ENCODE results near the gene SHANK2. TPM values are rescaled to one million over a fixed set of nuclear protein-coding genes. Genes with fewer than 3 reads are reported as not detected.
A peak's percentile ranks its signal among the peaks of the same experiment; 100 is the strongest.

SHANK2 gene
- total RNA-seq, 3 donors from 2014 or later, result 25.8 to 58.0 (median 38.7) TPM

DNA sequence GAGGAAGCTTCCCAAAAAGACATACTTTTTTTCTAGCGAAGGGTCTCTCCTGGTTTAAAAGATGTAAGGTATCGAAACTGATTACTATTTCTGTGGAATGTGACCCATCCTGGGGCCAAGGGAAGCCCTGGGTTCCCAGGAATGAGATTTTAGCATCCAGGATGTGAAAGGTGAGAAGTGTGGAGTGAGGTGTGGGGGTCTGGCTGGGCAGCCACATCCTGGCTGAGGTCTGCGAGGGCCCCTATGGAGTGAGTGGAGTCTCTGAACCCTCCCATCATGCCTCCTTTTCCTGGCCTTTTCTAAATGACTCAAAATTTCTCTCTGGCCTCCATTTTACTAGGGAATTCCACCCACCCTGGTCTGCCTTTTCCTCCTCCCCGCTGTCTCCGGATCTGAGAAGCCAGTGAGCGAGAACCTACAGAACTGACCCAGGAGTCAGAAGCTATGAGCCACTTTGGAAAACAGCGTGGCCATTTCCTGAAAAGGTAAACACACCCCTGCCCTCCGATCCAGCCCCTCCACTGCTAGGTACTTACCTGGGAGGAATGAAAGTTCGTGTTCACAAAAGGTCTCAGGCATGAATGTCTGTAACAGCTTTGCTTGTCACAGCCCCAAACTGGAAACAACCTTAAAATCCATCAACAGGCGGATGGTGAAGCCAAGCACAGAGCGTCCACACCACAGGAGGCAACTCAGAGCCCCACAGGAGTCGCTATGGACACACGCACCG, 27.7 kb upstream of the SHANK2 start:
- Histone ChIP-seq H3K4me1 (ENCODE audit: low read depth) (peaks cover 17% of the 10 kb centered on the region), H3K4me3 (no peak overlapping the region), H3K9me3 (no peaks in the 10 kb centered on the region), H3K36me3 (ENCODE audit: low read depth) (no peaks in the 10 kb centered on the region)
- no peak for DNase-seq
- ATAC-seq, result no peak
- TF ChIP-seq CTCF (IDR thresholded peaks at IDR 0.05), result no peak
- intact Hi-C loops (cut with DNase I, micrococcal nuclease), result no loop called here

GRCh38 chr11:71272161-71272560, 19.8 kb upstream of the SHANK2 start:
- no peak for TF ChIP-seq CTCF (IDR thresholded peaks at IDR 0.05)
- no peak overlapping the region for H3K4me3 ChIP-seq
- ATAC-seq (no peak), DNase-seq (no peak)
- H3K4me1 ChIP-seq (ENCODE audit: low read depth), result peaks cover 8% of the 10 kb centered on the region
- no peaks in the 10 kb centered on the region for H3K36me3 ChIP-seq (ENCODE audit: low read depth)
- H3K9me3 ChIP-seq, result peaks cover 6% of the 10 kb centered on the region
- intact Hi-C loops (cut with DNase I, micrococcal nuclease), result no loop called here

DNA sequence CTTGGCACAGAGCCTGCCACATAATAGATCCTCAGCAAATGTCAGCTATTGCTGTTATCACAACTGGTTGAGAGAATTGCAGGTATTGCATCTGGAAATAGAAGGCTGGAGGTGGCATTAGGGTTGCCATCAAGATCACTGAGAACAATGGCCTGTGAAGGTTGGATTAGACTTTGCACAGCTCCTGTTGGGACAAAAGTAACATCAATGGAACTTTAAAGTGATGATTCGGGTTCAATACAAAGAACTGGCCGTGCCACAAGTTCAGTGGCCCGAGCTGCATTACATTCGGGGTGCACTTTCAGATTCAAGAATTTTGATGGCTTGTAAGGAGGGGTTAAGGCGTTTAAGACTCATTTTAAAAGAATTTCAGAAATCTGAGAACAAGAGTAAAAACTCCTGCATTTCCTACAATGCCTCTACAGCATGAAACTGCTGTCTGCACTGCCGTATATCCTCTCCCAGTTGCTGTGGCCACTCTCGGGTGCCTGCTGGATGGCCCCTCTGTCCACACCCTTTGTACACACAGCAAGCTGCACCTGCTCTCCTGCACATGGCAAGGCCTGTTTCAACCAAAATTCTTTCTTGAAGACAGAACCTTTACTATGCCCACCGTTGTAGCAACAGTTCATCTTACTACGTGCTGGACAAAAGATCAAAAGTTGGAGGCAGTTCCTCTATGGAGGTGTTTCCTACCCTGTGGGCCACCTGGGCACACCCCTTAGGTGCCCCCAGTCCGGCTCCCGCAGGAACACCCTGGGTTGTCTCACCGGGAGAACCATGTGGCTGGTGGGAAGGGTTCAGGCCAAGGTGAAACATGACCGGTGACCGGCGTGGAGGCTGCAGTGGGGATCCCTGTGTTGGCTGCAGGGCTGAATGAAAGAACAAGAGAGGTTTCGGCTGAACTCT, 17.5 kb upstream of the SHANK2 start:
- TF ChIP-seq CTCF (IDR thresholded peaks at IDR 0.05), result no peak
- H3K4me1 ChIP-seq (ENCODE audit: low read depth), result peaks cover 13% of the 10 kb centered on the region
- H3K9me3 ChIP-seq, result peaks cover 6% of the 10 kb centered on the region
- DNase-seq, result no peak
- peak; percentile 74 for ATAC-seq
- intact Hi-C loops (cut with DNase I, micrococcal nuclease), result no loop called here
- no peaks in the 10 kb centered on the region for H3K36me3 ChIP-seq (ENCODE audit: low read depth)
- H3K4me3 ChIP-seq, result no peak overlapping the region

DNA sequence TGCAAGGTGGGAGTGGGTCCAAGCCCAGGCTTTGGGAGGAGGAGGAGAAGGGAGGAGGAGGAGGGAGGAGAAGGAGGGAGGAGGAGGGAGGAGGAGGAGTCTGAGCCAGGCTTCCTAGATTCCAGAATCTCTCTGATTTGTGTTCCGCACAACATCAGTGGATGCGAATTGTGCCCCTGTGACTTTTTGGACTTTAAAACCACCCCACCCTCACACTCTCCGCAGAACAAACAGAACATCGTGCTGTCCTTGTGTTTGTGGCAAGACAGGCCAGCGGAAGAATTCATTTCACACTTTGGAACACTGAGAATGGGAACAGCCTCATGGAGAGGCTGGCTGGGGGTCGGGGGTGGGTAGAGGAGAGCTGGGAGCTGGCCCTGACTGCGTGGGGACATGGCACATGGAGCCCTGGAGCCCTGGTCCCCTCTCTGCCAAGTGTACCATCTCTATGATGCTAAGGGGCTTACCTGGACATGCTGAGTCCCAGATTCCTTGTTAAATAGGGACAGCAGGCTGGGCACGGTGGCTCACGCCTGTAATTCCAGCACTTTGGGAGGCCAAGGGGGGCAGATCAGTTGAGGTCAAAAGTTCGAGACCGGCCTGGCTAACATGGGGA, 16.4 kb upstream of the SHANK2 start:
- Histone ChIP-seq H3K9me3 (peaks cover 6% of the 10 kb centered on the region), H3K4me1 (ENCODE audit: low read depth) (peaks cover 13% of the 10 kb centered on the region), H3K4me3 (no peak overlapping the region), H3K36me3 (ENCODE audit: low read depth) (no peaks in the 10 kb centered on the region)
- intact Hi-C loops (cut with DNase I, micrococcal nuclease), result no loop called here
- peak; percentile 32 for ATAC-seq
- no peak for DNase-seq
- no peak for TF ChIP-seq CTCF (IDR thresholded peaks at IDR 0.05)

- peaks cover under 1% of the 10 kb centered on the region for H3K9me3 ChIP-seq
- DNase-seq (no peak), ATAC-seq (no peak)
- no peak for TF ChIP-seq CTCF (IDR thresholded peaks at IDR 0.05)
- H3K36me3 ChIP-seq (ENCODE audit: low read depth), result no peaks in the 10 kb centered on the region
- peaks cover 13% of the 10 kb centered on the region for H3K4me1 ChIP-seq (ENCODE audit: low read depth)
- H3K4me3 ChIP-seq, result no peak overlapping the region
- intact Hi-C loops (cut with DNase I, micrococcal nuclease), result no loop called here
Measured at GRCh38 chr11:71267807-71268421, 15.5 kb upstream of the SHANK2 start.
